ENCODE results near the gene TNIP1. TPM values are rescaled to one million over a fixed set of nuclear protein-coding genes. Genes with fewer than 3 reads are reported as not detected.
A peak's percentile ranks its signal among the peaks of the same experiment; 100 is the strongest.

TNIP1 gene
- polyA plus RNA-seq, 1 of the 3 experiments (the other 2 are of a cell fraction), result 46.2 TPM

DNA sequence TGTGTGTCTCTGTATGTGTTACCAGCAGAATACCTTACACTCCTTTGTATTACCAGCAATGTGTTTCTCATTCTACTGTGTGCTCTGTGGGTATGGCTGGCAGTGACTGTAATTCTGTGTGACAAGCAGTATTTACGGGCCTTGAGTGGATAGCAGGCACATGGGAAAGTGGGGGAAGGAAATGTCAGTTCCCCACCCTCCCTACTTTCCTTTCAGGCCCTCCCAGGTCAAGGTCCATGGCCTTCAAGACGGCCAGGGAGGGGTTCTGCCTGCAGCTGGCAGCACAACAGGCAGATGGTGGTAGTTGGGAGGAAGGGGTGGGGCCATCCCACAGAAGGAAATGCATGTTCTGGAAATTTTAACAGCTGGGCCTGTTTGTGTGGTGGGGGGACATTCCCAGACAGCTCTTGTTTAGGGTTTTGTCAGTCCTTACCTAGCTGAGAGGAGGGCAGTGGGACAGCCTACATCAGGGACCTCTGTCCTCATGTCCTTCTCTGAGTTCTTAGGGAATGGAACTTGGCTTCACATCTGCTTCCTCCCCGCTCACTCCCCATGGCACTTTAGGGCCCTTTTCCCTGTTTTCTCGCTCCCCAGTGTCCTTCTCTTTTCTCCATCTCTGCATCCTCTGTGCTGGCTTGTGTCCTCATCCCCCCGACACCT lies 14.6 kb upstream of the TNIP1 start:
- Histone ChIP-seq H3K4me3 (ENCODE audit: low read depth in 2 of 2, low read length in 1 of 2) (no peak overlapping the region), H3K27me3 (ENCODE audit: insufficient read depth) (no peaks in the 10 kb centered on the region), H3K9me3 (no peaks in the 10 kb centered on the region), H3K9me2 (no peaks in the 10 kb centered on the region), H3K79me2 (ENCODE audit: insufficient read depth) (no peaks in the 10 kb centered on the region), H3F3A (replicated peaks; ENCODE audit: insufficient read depth) (peaks cover 21% of the 10 kb centered on the region), H2AFZ (ENCODE audit: low read depth) (no peak overlapping the region), H3K4me1 (ENCODE audit: control insufficient read depth in 1 of 2, insufficient read depth in 2 of 2, low read depth in 1 of 2, low read length in 1 of 2) (peaks cover 12 to 23% of the 10 kb centered on the region in 2 experiments; a peak in 3 of 4 replicates), H4K20me1 (ENCODE audit: insufficient read depth) (no peaks in the 10 kb centered on the region), H3K9ac (no peak overlapping the region), H3K27ac (ENCODE audit: low read depth in 2 of 2, low read length in 1 of 2) (no peak overlapping the region; a peak in 1 of 4 replicates), H3K36me3 (replicated peaks in 1 of 2; ENCODE audit: control insufficient read depth in 1 of 2, insufficient read depth in 2 of 2, low read length in 1 of 2) (no peaks in the 10 kb centered on the region), H3K4me2 (no peak overlapping the region)
- peak; percentile 36 for DNase-seq
- no peak for TF ChIP-seq RXRA (IDR thresholded peaks at IDR 0.05; ENCODE audit: borderline replicate concordance, low read depth)
- TF ChIP-seq, protein P1, sequence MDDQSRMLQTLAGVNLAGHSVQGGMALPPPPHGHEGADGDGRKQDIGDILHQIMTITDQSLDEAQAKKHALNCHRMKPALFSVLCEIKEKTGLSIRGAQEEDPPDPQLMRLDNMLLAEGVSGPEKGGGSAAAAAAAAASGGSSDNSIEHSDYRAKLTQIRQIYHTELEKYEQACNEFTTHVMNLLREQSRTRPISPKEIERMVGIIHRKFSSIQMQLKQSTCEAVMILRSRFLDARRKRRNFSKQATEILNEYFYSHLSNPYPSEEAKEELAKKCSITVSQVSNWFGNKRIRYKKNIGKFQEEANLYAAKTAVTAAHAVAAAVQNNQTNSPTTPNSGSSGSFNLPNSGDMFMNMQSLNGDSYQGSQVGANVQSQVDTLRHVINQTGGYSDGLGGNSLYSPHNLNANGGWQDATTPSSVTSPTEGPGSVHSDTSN (IDR thresholded peaks at IDR 0.05), result peak; percentile 61
- TF ChIP-seq TCF12 (IDR thresholded peaks at IDR 0.05), result peak; percentile 22; the same call in 1 of the 2 replicates
- TF ChIP-seq, protein P2, sequence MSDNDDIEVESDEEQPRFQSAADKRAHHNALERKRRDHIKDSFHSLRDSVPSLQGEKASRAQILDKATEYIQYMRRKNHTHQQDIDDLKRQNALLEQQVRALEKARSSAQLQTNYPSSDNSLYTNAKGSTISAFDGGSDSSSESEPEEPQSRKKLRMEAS (IDR thresholded peaks at IDR 0.05; ENCODE audit: low read depth), result no peak
- no peak for TF ChIP-seq TAF1 (IDR thresholded peaks at IDR 0.05; ENCODE audit: borderline replicate concordance, low read depth, low read length)
- peak; percentile 18; the same call in 1 of the 2 replicates for TF ChIP-seq POLR2AphosphoS5 (IDR thresholded peaks at IDR 0.05; ENCODE audit: low read depth, low read length)
- no peak for TF ChIP-seq GATA2 (CRISPR knock-in tag; IDR thresholded peaks at IDR 0.05)
- WGBS (ENCODE audit: low lambda C conversion rate), result 70% methylated on average over 5 of the region's 5 CpGs
- ChIA-PET POLR2A (interaction anchor here (1.0 kb wide), 1 partner anchor 14 kb away, joined by 4 read pairs; no protein-coding TSS in a partner anchor), CTCF (interaction anchor here (1.0 to 2.0 kb wide), 4 partner anchors 13 to 47 kb away, joined by 3 to 19 read pairs (median 7); no protein-coding TSS in a partner anchor)

DNA sequence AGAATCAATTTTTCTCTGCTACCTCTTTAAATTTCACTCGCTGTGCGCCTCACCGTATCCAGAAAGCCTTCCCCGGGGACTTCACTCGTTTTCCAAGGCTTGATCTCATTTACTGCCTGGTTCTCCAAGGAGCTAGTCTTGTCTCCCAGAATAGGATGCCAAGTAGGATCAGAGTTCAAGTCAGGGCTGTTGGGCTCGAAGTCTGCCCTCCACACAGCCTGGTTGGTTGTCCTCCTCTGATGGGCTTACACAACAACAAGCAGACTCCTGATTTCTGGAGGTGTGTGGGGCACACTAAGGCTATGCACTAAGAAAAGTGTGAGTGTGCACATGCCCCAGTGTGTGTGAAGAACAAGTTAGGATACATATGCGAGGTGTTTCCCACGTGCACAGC lies 14.0 kb upstream of the TNIP1 start:
- Histone ChIP-seq H3K27me3 (ENCODE audit: insufficient read depth) (no peaks in the 10 kb centered on the region), H3K27ac (ENCODE audit: low read depth in 2 of 2, low read length in 1 of 2) (no peak overlapping the region), H3F3A (replicated peaks; ENCODE audit: insufficient read depth) (peaks cover 21% of the 10 kb centered on the region), H4K20me1 (ENCODE audit: insufficient read depth) (no peaks in the 10 kb centered on the region), H3K4me3 (ENCODE audit: low read depth in 2 of 2, low read length in 1 of 2) (no peak overlapping the region), H3K9me3 (no peaks in the 10 kb centered on the region), H3K4me1 (ENCODE audit: control insufficient read depth in 1 of 2, insufficient read depth in 2 of 2, low read depth in 1 of 2, low read length in 1 of 2) (peaks cover 12 to 23% of the 10 kb centered on the region in 2 experiments; a peak in 3 of 4 replicates), H2AFZ (ENCODE audit: low read depth) (no peak overlapping the region), H3K9ac (no peak overlapping the region), H3K9me2 (no peaks in the 10 kb centered on the region), H3K4me2 (no peak overlapping the region), H3K36me3 (replicated peaks in 1 of 2; ENCODE audit: control insufficient read depth in 1 of 2, insufficient read depth in 2 of 2, low read length in 1 of 2) (no peaks in the 10 kb centered on the region), H3K79me2 (ENCODE audit: insufficient read depth) (no peaks in the 10 kb centered on the region)
- TF ChIP-seq CHD2 (IDR thresholded peaks at IDR 0.05; ENCODE audit: low read length, partially characterized antibody) (no peak), RFX5 (IDR thresholded peaks at IDR 0.05; ENCODE audit: low read length) (no peak), RXRA (IDR thresholded peaks at IDR 0.05; ENCODE audit: borderline replicate concordance, low read depth) (no peak), TEAD4 (IDR thresholded peaks at IDR 0.05; ENCODE audit: borderline replicate concordance, insufficient read depth) (no peak), MEF2A (IDR thresholded peaks at IDR 0.05; ENCODE audit: borderline replicate concordance, low read depth) (no peak)
- TF ChIP-seq, protein P1 (IDR thresholded peaks at IDR 0.05), result no peak
- POLR2A ChIA-PET, result interaction anchor here (1.0 kb wide), 1 partner anchor 13 kb away, joined by 4 read pairs; no protein-coding TSS in a partner anchor
- WGBS (ENCODE audit: low lambda C conversion rate), result 90% methylated on average over 8 of the region's 8 CpGs
- DNase-seq, result no peak
- CTCF ChIA-PET, result interaction anchor here (1.0 to 2.0 kb wide), 2 partner anchors 13 to 21 kb away, joined by 3 to 19 read pairs; no protein-coding TSS in a partner anchor

All from SK-N-SH (cell line).